HG02678 (cell line): ENCODE results near the gene CRB2.

Experiments
- ATAC-seq: cut with Tn5 transposase; IDR thresholded peaks from one replicate; pipeline ENCODE4 v1.9.1; 2021; ENCODE audit warnings: mild to moderate bottlenecking, moderate library complexity; ENCODE audit not compliant: unreplicated experiment

Gene CRB2

GRCh38 chr9:123361731-123362510, 5.9 kb downstream of the CRB2 start:
- no peak for ATAC-seq

- no peak for ATAC-seq
These were observed 6.9 kb downstream of the CRB2 start for GRCh38 chr9:123362856-123363255.

- no peak for ATAC-seq
These were observed 8.3 kb downstream of the CRB2 start for GRCh38 chr9:123364241-123364824.

- ATAC-seq: no peak
These were observed 9.4 kb downstream of the CRB2 start for GRCh38 chr9:123365287-123365880.

GRCh38 chr9:123365881-123366528, 10.0 kb downstream of the CRB2 start:
- ATAC-seq: no peak

DNA sequence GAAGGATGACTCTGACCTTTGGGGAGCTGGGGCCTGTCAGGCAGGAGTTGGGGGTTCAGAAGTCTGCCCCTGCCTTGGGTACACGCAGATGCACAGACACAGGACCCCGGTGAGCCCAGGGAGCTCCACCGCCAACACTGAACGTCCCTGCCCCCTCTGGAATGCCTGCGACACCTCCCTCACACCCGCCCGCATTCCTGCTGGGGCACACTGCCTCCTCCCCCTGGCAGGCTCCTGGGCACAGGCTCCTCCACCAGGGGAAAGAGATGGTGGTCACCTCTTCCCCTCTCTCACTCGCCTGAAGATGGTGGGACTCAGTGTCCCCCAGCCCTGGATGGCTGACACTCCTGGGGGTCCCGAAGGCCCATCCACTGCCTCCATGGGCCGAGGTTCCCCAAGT, 12.0 kb downstream of the CRB2 start:
- no peak for ATAC-seq

DNA sequence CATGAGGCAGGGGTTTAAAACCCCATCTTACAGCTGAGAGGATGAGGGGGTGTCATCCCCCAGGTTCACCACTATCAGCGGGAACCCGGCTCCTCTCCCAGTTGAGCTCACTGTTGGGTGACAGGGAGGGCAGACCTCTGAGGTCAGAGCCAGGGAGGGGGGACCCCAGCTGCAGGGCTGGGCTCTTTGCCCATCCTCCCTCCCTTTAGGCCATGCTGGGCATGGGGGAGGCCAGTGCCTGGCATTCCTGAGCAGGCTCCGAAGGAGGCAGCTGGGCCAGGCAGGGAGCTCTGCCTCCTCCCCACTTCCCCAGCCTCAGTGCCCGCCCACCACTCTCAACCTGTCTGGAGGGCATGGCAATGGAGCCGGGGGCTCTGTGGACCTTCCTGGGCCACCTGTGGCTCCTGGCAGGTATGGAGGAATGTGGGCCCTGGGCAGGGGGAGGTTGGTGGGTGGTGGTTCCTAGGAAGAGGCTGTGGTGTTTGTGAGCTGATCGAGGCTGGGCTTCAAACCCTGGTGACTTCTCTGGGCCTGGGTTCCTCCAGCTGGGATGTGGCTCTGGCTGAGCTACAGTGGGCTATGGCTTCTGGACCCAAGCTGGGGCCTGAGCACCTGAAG, 12.6 kb downstream of the CRB2 start:
- no peak for ATAC-seq

- no peak for ATAC-seq
These were observed 13.3 kb downstream of the CRB2 start for GRCh38 chr9:123369296-123369695.

DNA sequence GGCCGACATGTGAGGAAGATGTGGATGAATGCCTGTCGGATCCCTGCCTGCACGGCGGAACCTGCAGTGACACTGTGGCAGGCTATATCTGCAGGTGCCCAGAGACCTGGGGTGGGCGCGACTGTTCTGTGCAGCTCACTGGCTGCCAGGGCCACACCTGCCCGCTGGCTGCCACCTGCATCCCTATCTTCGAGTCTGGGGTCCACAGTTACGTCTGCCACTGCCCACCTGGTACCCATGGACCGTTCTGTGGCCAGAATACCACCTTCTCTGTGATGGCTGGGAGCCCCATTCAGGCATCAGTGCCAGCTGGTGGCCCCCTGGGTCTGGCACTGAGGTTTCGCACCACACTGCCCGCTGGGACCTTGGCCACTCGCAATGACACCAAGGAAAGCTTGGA, 14.1 kb downstream of the CRB2 start:
- no peak for ATAC-seq

- ATAC-seq: no peak
These were observed 14.7 kb downstream of the CRB2 start for GRCh38 chr9:123370526-123371227.

DNA sequence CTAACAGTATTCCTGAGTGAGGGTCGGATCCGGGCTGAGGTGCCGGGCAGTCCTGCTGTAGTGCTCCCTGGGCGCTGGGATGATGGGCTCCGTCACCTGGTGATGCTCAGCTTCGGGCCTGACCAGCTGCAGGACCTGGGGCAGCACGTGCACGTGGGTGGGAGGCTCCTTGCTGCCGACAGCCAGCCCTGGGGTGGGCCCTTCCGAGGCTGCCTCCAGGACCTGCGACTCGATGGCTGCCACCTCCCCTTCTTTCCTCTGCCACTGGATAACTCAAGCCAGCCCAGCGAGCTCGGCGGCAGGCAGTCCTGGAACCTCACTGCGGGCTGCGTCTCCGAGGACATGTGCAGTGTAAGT, 15.2 kb downstream of the CRB2 start:
- ATAC-seq: no peak

- ATAC-seq: no peak
These were observed 16.0 kb downstream of the CRB2 start for GRCh38 chr9:123371805-123372590.

DNA sequence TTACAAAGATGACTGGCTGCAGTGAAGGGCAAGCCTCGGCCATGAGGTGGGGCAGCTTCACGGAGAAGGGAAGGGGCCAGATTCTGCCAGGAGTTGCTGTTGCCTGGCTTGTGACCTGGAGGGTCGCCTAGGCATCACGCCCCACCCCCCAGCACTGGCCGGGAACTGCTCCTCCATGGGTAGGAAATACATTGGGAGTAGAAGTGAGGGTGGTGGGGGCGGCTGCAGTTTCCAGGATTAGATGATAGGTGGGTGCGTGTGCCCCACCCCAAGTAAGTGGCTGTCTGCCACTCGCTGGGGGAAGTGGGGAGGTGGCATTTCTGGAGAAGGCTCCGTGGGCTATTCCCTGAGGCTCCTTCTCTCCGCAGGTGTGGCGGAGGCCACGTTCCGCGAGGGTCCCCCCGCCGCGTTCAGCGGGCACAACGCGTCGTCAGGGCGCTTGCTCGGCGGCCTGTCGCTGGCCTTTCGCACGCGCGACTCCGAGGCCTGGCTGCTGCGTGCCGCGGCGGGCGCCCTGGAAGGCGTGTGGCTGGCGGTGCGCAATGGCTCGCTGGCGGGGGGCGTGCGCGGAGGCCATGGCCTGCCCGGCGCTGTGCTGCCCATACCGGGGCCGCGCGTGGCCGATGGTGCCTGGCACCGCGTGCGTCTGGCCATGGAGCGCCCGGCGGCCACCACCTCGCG, 16.9 kb downstream of the CRB2 start:
- no peak for ATAC-seq

- ATAC-seq: no peak
These were observed 17.5 kb downstream of the CRB2 start for GRCh38 chr9:123373447-123373923.

DNA sequence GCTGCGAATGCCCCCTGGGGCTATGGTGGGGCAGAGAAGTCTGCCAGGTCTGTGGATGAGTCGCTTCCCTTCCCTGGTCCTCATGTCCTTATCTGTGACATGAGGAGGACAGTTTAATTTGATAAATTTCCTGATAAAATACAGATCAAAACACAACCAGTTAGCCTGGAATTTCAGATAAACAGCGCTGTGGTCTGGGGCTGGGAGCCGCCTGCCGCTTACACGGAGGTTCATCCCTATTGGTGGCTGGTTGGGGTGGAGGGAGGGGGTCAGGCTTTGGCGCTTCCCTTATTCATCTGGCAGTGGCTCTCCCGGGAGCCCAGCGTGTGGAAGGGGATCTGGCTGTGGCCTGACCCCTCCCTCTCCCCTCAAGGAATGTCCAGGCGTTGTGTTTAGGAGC, 17.9 kb downstream of the CRB2 start:
- no peak for ATAC-seq

GRCh38 chr9:123375469-123376132, 19.6 kb downstream of the CRB2 start:
- ATAC-seq: no peak

DNA sequence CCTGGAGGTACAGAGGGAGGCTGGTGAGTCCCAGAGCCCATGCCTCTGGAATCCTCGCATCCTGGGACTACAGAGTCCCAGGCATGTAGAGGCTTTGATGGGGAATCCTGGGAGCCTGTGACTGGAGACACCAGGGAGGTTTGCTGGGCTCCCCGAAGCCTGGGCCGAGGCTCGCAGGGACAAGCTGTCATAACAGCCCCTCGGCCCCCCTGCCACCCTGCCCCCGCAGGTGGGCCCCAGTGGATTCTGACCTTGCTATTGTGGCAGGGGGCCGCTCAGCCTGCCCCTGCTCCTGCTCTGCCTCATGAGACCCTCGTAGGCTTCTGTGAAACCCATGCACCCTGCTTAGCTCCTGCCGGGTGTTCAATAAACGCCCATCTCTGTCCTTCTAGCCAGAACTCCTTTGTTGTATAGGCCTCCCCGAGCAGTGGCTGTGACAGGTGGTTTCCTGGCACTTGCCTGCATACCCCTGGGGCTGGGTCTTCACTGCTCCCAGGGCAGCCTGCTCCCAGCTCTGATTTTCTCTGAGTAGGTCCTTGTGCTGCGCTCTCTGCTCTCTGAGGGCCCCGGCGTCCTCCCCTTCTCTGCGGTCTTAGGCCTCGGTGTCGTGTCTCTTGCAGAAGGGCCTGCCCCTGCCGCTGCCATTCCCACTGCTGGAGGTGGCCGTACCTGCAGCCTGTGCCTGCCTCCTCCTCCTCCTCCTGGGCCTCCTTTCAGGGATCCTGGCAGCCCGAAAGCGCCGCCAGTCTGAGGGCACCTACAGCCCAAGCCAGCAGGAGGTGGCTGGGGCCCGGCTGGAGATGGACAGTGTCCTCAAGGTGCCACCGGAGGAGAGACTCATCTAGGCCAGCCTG, 20.4 kb downstream of the CRB2 start:
- ATAC-seq: no peak
